ENCODE measurements around the gene MRPL51. TPM values are rescaled to one million over a fixed set of nuclear protein-coding genes. Genes with fewer than 3 reads are reported as not detected.
"Not testable (repeated sequence)": the region's sequence is repeated elsewhere in the genome, so short reads cannot be mapped to it uniquely, and the experiment has no call there.

MRPL51 gene
- total RNA-seq, 1 experiment from 2014 or later = 456 TPM

DNA sequence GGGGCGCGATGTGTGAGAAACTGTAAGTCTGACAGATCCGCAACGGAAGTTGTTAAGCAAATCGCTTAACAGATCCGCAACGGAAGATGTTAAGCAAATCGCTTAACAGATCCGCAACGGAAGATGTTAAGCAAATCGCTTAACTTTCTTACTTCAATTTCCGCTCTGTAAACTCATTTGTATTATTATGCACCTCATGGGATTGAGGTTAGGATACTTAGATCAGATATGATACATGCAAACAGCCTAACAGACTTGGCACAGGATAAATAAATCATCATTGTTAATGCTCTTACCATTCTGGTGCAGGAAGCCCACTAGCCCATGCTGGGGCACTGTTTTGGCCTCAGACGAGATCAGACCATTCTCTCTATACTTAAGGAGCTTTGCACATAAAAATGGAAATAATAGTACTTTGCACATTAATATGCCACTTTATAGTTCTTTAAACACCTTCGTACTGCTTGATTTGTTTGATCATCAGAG lies 1.2 kb upstream of the MRPL51 start:
- H4K20me1 ChIP-seq (ENCODE audit: insufficient read depth) = peaks cover 5% of the 10 kb centered on the region; the same call in 1 of the 2 replicates
- BruUV-seq (replicated peaks) = TSS peak; percentile 57
- H3K9me2 ChIP-seq (ENCODE audit: insufficient read depth) = no peaks in the 10 kb centered on the region
- DNase-seq = no peak
- H3K9me3 ChIP-seq (ENCODE audit: insufficient read depth, low read depth) = no peaks in the 10 kb centered on the region
- H3F3A ChIP-seq (ENCODE audit: insufficient read depth, low read depth) = peaks cover 24% of the 10 kb centered on the region; the same call in 1 of the 2 replicates
- H3K36me3 ChIP-seq (ENCODE audit: low read depth) = peaks cover 45% of the 10 kb centered on the region
- H3K4me1 ChIP-seq (replicated peaks; ENCODE audit: insufficient read depth) = peaks cover 24% of the 10 kb centered on the region
- peak overlapping the region; percentile 87 for H3K4me3 ChIP-seq
- H3K4me2 ChIP-seq = peak overlapping the region; percentile 93
- peaks cover 67% of the 10 kb centered on the region for H3K79me2 ChIP-seq (ENCODE audit: low read depth)
- no peaks in the 10 kb centered on the region for H3K27me3 ChIP-seq (ENCODE audit: insufficient read depth, low read depth)
- ChIA-PET CTCF (no interaction called here), POLR2A (ENCODE audit: unreplicated experiment) (interaction anchor here (0.6 to 0.8 kb wide), 2 partner anchors 44 to 46 kb away, joined by 3 to 8 read pairs; no protein-coding TSS in a partner anchor)
- intact Hi-C loops (cut with micrococcal nuclease; ENCODE audit: unreplicated experiment) = loop anchor here (5.0 kb wide), 1 partner anchor 117 kb away; the partner anchor contains the start of gene SCNN1A
- no peak overlapping the region for H3K27ac ChIP-seq
- peak overlapping the region; percentile 35; the same call in 1 of the 2 replicates for H2AFZ ChIP-seq
- TF ChIP-seq EZH2 (IDR thresholded peaks at IDR 0.05; ENCODE audit: low read depth) = no peak

GRCh38 chr12:6493497-6494257 lies 615 bp upstream of the MRPL51 start, which contains the start of gene NCAPD2:
Gene NCAPD2 (plus strand): TSS chr12:6494102. CDS start chr12:6495099, 997 bp downstream.
- Histone ChIP-seq H3K9me3 (ENCODE audit: insufficient read depth, low read depth) (no peaks in the 10 kb centered on the region), H3K4me1 (replicated peaks; ENCODE audit: insufficient read depth) (peaks cover 24% of the 10 kb centered on the region), H4K20me1 (ENCODE audit: insufficient read depth) (peaks cover 5% of the 10 kb centered on the region; the same call in 1 of the 2 replicates), H3K36me3 (ENCODE audit: low read depth) (peaks cover 38% of the 10 kb centered on the region), H3K27ac (peak within 1 kb of the TSS; percentile 85), H3K79me2 (ENCODE audit: low read depth) (peaks cover 61% of the 10 kb centered on the region), H2AFZ (peak within 1 kb of the TSS; percentile 91), H3K4me2 (peak within 1 kb of the TSS; percentile 93), H3K9me2 (ENCODE audit: insufficient read depth) (no peaks in the 10 kb centered on the region), H3K27me3 (ENCODE audit: insufficient read depth, low read depth) (no peaks in the 10 kb centered on the region), H3K4me3 (peak within 1 kb of the TSS; percentile 87), H3F3A (ENCODE audit: insufficient read depth, low read depth) (peaks cover 18% of the 10 kb centered on the region; the same call in 1 of the 2 replicates)
- BruUV-seq (replicated peaks) = no TSS peak
- intact Hi-C loops (cut with micrococcal nuclease; ENCODE audit: unreplicated experiment) = loop anchor here (1.0 to 5.0 kb wide), 5 partner anchors 22 to 116 kb away; partner anchors contain the start of gene SCNN1A
- ChIA-PET CTCF (interaction anchor here (0.8 kb wide), 1 partner anchor 28 kb away, joined by 4 read pairs; no protein-coding TSS in a partner anchor), POLR2A (ENCODE audit: unreplicated experiment) (interaction anchor here (0.5 to 1.2 kb wide), 12 partner anchors 23 to 440 kb away, joined by 3 to 9 read pairs (median 4); partner anchors contain the start of genes LTBR, TNFRSF1A and VAMP1)
- DNase-seq = peak; percentile 93 to 98
- TF ChIP-seq, protein P1, sequence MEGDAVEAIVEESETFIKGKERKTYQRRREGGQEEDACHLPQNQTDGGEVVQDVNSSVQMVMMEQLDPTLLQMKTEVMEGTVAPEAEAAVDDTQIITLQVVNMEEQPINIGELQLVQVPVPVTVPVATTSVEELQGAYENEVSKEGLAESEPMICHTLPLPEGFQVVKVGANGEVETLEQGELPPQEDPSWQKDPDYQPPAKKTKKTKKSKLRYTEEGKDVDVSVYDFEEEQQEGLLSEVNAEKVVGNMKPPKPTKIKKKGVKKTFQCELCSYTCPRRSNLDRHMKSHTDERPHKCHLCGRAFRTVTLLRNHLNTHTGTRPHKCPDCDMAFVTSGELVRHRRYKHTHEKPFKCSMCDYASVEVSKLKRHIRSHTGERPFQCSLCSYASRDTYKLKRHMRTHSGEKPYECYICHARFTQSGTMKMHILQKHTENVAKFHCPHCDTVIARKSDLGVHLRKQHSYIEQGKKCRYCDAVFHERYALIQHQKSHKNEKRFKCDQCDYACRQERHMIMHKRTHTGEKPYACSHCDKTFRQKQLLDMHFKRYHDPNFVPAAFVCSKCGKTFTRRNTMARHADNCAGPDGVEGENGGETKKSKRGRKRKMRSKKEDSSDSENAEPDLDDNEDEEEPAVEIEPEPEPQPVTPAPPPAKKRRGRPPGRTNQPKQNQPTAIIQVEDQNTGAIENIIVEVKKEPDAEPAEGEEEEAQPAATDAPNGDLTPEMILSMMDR (conservative IDR thresholded peaks at IDR 0.05) = peak; percentile 46; the same call in 1 of the 2 replicates
- no peak for TF ChIP-seq EZH2 (IDR thresholded peaks at IDR 0.05; ENCODE audit: low read depth)

GRCh38 chr12:6490673-6491072 lies 2.4 kb downstream of the MRPL51 start:
- H3K27ac ChIP-seq; BruUV-seq (replicated peaks); H4K20me1 ChIP-seq (ENCODE audit: insufficient read depth); H3K4me2 ChIP-seq; CTCF ChIA-PET; H3K4me3 ChIP-seq; H3K9me2 ChIP-seq (ENCODE audit: insufficient read depth); POLR2A ChIA-PET (ENCODE audit: unreplicated experiment); H3K27me3 ChIP-seq (ENCODE audit: insufficient read depth, low read depth); DNase-seq; H3K9me3 ChIP-seq (ENCODE audit: insufficient read depth, low read depth); H2AFZ ChIP-seq: not testable (repeated sequence)
- peaks cover 18% of the 10 kb centered on the region; the same call in 1 of the 2 replicates for H3F3A ChIP-seq (ENCODE audit: insufficient read depth, low read depth)
- peaks cover 12% of the 10 kb centered on the region for H3K36me3 ChIP-seq (ENCODE audit: low read depth)
- peaks cover 31% of the 10 kb centered on the region for H3K79me2 ChIP-seq (ENCODE audit: low read depth)
- intact Hi-C loops (cut with micrococcal nuclease; ENCODE audit: unreplicated experiment) = loop anchor here (5.0 kb wide), 1 partner anchor 113 kb away; the partner anchor contains the start of gene SCNN1A
- peaks cover 21% of the 10 kb centered on the region for H3K4me1 ChIP-seq (replicated peaks; ENCODE audit: insufficient read depth)

GRCh38 chr12:6489449-6489848 lies 3.6 kb downstream of the MRPL51 start:
- Histone ChIP-seq H3K4me2 (no peak overlapping the region), H3K4me1 (replicated peaks; ENCODE audit: insufficient read depth) (peaks cover 9% of the 10 kb centered on the region; the same call in 1 of the 2 replicates), H3K9me3 (ENCODE audit: insufficient read depth, low read depth) (no peaks in the 10 kb centered on the region), H3F3A (ENCODE audit: insufficient read depth, low read depth) (peaks cover 14% of the 10 kb centered on the region; the same call in 1 of the 2 replicates), H3K4me3 (no peak overlapping the region), H3K9me2 (ENCODE audit: insufficient read depth) (no peaks in the 10 kb centered on the region), H3K27ac (no peak overlapping the region), H3K79me2 (ENCODE audit: low read depth) (peaks cover 19% of the 10 kb centered on the region), H4K20me1 (ENCODE audit: insufficient read depth) (no peaks in the 10 kb centered on the region), H2AFZ (no peak overlapping the region), H3K36me3 (ENCODE audit: low read depth) (peaks cover 5% of the 10 kb centered on the region), H3K27me3 (ENCODE audit: insufficient read depth, low read depth) (no peaks in the 10 kb centered on the region)
- ChIA-PET POLR2A (ENCODE audit: unreplicated experiment) (interaction anchor here (0.6 kb wide), 2 partner anchors 63 to 641 kb away, joined by 3 to 5 read pairs; no protein-coding TSS in a partner anchor), CTCF (no interaction called here)
- TF ChIP-seq EZH2 (IDR thresholded peaks at IDR 0.05; ENCODE audit: low read depth) = no peak
- TF ChIP-seq, protein P1 (conservative IDR thresholded peaks at IDR 0.05) = no peak
- intact Hi-C loops (cut with micrococcal nuclease; ENCODE audit: unreplicated experiment) = no loop called here
- no peak for DNase-seq
- no TSS peak for BruUV-seq (replicated peaks)

Measured in PC-9 (cell line).